RWPE2 (cell line): ENCODE data around the gene LIFR.

Source experiments
- ATAC-seq: fragments of 200-7000 bp; cut with Tn5 transposase; 3 replicates; pipeline ENCODE4 v1.9.1; 2021; ENCODE audit warnings: low read depth
- DNase-seq: peaks from one replicate; pipeline ENCODE4 v3.0.0-alpha.2; 2020; ENCODE audit warnings: low spot score
- H3K27ac ChIP-seq: fragments of 450-650 bp; 2 replicates; pipeline ENCODE4 v1.5.1; 2017; ENCODE audit warnings: mild to moderate bottlenecking; ENCODE audit not compliant: poor library complexity, severe bottlenecking
- H3K27me3 ChIP-seq: fragments of 250-450 bp; sonication (Bioruptor Pico); 2 replicates; pipeline ENCODE4 v1.5.1; 2021; ENCODE audit warnings: mild to moderate bottlenecking, moderate library complexity; ENCODE audit not compliant: insufficient read depth, poor library complexity, severe bottlenecking
- H3K36me3 ChIP-seq: fragments of 250-450 bp; sonication (Bioruptor Pico); 2 replicates; pipeline ENCODE4 v1.5.1; 2020; ENCODE audit warnings: low read depth, mild to moderate bottlenecking, moderate library complexity
- H3K4me1 ChIP-seq: fragments of 250-450 bp; sonication (Bioruptor Pico); 2 replicates; pipeline ENCODE4 v1.5.1; 2021; ENCODE audit warnings: mild to moderate bottlenecking, moderate library complexity; ENCODE audit not compliant: insufficient read depth, poor library complexity, severe bottlenecking
- H3K4me3 ChIP-seq: fragments of 250-450 bp; sonication (Bioruptor Pico); 2 replicates; pipeline ENCODE4 v1.5.1; 2021; ENCODE audit warnings: mild to moderate bottlenecking, moderate library complexity; ENCODE audit not compliant: severe bottlenecking
- H3K9me3 ChIP-seq: fragments of 250-450 bp; sonication (Bioruptor Pico); 2 replicates; pipeline ENCODE4 v1.5.1; 2021; ENCODE audit warnings: mild to moderate bottlenecking, moderate library complexity; ENCODE audit not compliant: severe bottlenecking
- CTCF ChIP-seq: fragments of 450-650 bp; IDR thresholded peaks from one replicate; pipeline ENCODE4 v1.5.1; 2017; ENCODE audit warnings: mild to moderate bottlenecking, moderate library complexity; ENCODE audit not compliant: poor library complexity, severe bottlenecking

Gene LIFR

GRCh38 chr5:38453921-38454320 is 102.5 kb downstream of the LIFR start:
- Histone ChIP-seq H3K9me3 (no peaks in the 10 kb centered on the region), H3K36me3 (no peaks in the 10 kb centered on the region), H3K27me3 (no peaks in the 10 kb centered on the region), H3K27ac (no peak overlapping the region), H3K4me1 (peaks cover 12% of the 10 kb centered on the region), H3K4me3 (no peak overlapping the region)
- DNase-seq (no peak), ATAC-seq (no peak)
- no peak for TF ChIP-seq CTCF

- no peak for TF ChIP-seq CTCF
- no peaks in the 10 kb centered on the region for H3K9me3 ChIP-seq
- DNase-seq, result no peak
- no peak overlapping the region for H3K4me3 ChIP-seq
- no peaks in the 10 kb centered on the region for H3K36me3 ChIP-seq
- peaks cover 12% of the 10 kb centered on the region for H3K4me1 ChIP-seq
- no peak for ATAC-seq
- H3K27me3 ChIP-seq, result no peaks in the 10 kb centered on the region
- H3K27ac ChIP-seq, result no peak overlapping the region
Observed at GRCh38 chr5:38453506-38453905, 102.9 kb downstream of the LIFR start.

- Histone ChIP-seq H3K4me1 (peaks cover 12% of the 10 kb centered on the region), H3K27ac (no peak overlapping the region), H3K27me3 (no peaks in the 10 kb centered on the region), H3K9me3 (no peaks in the 10 kb centered on the region), H3K36me3 (no peaks in the 10 kb centered on the region), H3K4me3 (no peak overlapping the region)
- no peak for DNase-seq
- no peak for TF ChIP-seq CTCF
- no peak for ATAC-seq
Observed at GRCh38 chr5:38452201-38452600, 104.2 kb downstream of the LIFR start.

GRCh38 chr5:38451074-38451725 is 105.2 kb downstream of the LIFR start:
- Histone ChIP-seq H3K36me3 (no peaks in the 10 kb centered on the region), H3K27me3 (no peaks in the 10 kb centered on the region), H3K4me1 (peaks cover 3% of the 10 kb centered on the region), H3K9me3 (no peaks in the 10 kb centered on the region), H3K27ac (no peak overlapping the region), H3K4me3 (no peak overlapping the region)
- no peak for TF ChIP-seq CTCF
- ATAC-seq, result no peak
- no peak for DNase-seq

GRCh38 chr5:38450627-38451026 is 105.8 kb downstream of the LIFR start:
- no peak for ATAC-seq

More at GRCh38 chr5:38450627-38451026, 105.8 kb downstream of the LIFR start:
- no peak for TF ChIP-seq CTCF
- H3K4me1 ChIP-seq, result no peaks in the 10 kb centered on the region
- H3K9me3 ChIP-seq, result no peaks in the 10 kb centered on the region
- H3K27ac ChIP-seq, result no peak overlapping the region
- no peaks in the 10 kb centered on the region for H3K27me3 ChIP-seq
- H3K36me3 ChIP-seq, result no peaks in the 10 kb centered on the region
- DNase-seq, result no peak
- no peak overlapping the region for H3K4me3 ChIP-seq
